BJ (cell line): Measurements from ENCODE around the gene JOSD2. TPM values are rescaled to one million over a fixed set of nuclear protein-coding genes. Genes with fewer than 3 reads are reported as not detected.
A peak's percentile ranks its signal among the peaks of the same experiment; 100 is the strongest.

ENCODE experiments used
- CTCF ChIA-PET: fragments of 350-600 bp; formaldehyde crosslinking; extraction: SDS; loops from one replicate; lab custom pipeline; 2021; ENCODE audit warnings: antibody characterized with exemption, inconsistent platforms; lab: Yijun Ruan, JAX
- POLR2A ChIA-PET: fragments of 300-600 bp; sonication (Branson Sonifier 250); formaldehyde crosslinking; extraction: SDS; loops from one replicate; lab custom pipeline; 2021; ENCODE audit warnings: antibody characterized with exemption; lab: Charles Lee
- DNase-seq: peaks from one replicate; pipeline ENCODE4 v3.0.0-alpha.2; 2011; ENCODE audit warnings: low read depth
- H3K27me3 ChIP-seq: 2 replicates; pipeline ENCODE4 v1.6.0; 2011; ENCODE audit warnings: low read length; ENCODE audit not compliant: control insufficient read depth, insufficient read depth
- H3K36me3 ChIP-seq: 2 replicates; pipeline ENCODE4 v1.5.1; 2011; ENCODE audit warnings: low read length; ENCODE audit not compliant: control insufficient read depth, insufficient read depth
- H3K4me3 ChIP-seq: 2 replicates; pipeline ENCODE4 v1.5.1; 2011; ENCODE audit warnings: low read depth, mild to moderate bottlenecking, control low read depth, low read length
- polyA plus RNA-seq: library from polyadenylated mRNA; depleted of rRNA; stranded (reverse); fragments of >200 nt; gene quantifications from 2 replicates; pipeline ENCODE4 v1.2.3, GENCODE V29; 2011
- TF ChIP-seq, protein P1 (sequence below): IDR thresholded peaks from 2 replicates; pipeline ENCODE4 v1.5.1; 2011; ENCODE audit warnings: low read depth, mild to moderate bottlenecking, control low read depth, inconsistent platforms, low read length, moderate library complexity; ENCODE audit not compliant: insufficient read depth

Gene JOSD2
- polyA plus RNA-seq, 1 experiment: 44.9 TPM

- POLR2A ChIA-PET: no interaction called here
- no peaks in the 10 kb centered on the region for H3K27me3 ChIP-seq
- no peak for DNase-seq
- TF ChIP-seq, protein P1, sequence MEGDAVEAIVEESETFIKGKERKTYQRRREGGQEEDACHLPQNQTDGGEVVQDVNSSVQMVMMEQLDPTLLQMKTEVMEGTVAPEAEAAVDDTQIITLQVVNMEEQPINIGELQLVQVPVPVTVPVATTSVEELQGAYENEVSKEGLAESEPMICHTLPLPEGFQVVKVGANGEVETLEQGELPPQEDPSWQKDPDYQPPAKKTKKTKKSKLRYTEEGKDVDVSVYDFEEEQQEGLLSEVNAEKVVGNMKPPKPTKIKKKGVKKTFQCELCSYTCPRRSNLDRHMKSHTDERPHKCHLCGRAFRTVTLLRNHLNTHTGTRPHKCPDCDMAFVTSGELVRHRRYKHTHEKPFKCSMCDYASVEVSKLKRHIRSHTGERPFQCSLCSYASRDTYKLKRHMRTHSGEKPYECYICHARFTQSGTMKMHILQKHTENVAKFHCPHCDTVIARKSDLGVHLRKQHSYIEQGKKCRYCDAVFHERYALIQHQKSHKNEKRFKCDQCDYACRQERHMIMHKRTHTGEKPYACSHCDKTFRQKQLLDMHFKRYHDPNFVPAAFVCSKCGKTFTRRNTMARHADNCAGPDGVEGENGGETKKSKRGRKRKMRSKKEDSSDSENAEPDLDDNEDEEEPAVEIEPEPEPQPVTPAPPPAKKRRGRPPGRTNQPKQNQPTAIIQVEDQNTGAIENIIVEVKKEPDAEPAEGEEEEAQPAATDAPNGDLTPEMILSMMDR: no peak
- CTCF ChIA-PET: no interaction called here
- no peak overlapping the region for H3K4me3 ChIP-seq
- no peaks in the 10 kb centered on the region for H3K36me3 ChIP-seq
Observed at GRCh38 chr19:50468818-50469217, 42.2 kb downstream of the JOSD2 start.

DNA sequence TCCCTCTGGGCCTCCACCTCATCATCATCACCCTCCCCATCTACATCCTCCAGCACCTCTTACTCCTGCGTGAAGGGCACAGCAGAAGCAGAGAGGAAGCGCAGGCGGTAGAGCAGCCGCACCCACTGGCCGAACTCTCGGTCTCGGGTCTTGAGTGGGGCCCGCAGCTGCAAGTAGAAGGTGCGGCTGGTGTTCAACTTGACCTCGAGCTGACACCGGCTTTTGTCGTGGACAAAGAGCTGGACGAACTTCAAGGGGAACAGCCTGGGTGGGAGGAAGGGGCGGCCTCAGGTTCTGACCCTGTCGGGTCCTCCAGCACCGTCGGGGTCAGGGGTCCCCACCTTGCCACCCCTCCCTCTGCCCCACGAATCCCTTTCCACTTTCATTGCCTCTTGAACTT is 43.4 kb downstream of the JOSD2 start:
- Histone ChIP-seq H3K27me3 (no peaks in the 10 kb centered on the region), H3K36me3 (no peaks in the 10 kb centered on the region), H3K4me3 (no peak overlapping the region)
- CTCF ChIA-PET: interaction anchor here (0.9 to 7.8 kb wide), 2 partner anchors 99 to 111 kb away, joined by 3 to 79 read pairs; no protein-coding TSS in a partner anchor
- TF ChIP-seq, protein P1: no peak
- POLR2A ChIA-PET: no interaction called here
- no peak for DNase-seq

DNA sequence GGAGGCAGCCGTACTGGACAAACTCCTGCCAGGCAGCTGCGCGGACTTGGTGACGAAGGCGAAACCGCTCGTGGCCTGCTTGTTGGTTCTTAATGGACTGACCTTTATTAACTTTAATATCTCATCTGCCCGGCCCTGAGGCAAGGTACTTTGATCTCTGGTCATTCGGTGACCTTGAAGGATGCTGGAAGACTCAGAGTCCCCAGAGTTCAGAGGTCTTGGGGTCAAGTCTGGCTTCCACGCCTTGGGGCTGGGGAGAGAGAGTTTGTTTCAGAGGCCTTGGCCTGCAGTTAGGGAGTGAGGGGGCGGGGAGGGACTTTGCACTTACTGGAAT is 44.3 kb downstream of the JOSD2 start:
- CTCF ChIA-PET: interaction anchor here (0.7 to 7.8 kb wide), 5 partner anchors 8 to 110 kb away, joined by 3 to 82 read pairs (median 8); partner anchors contain the start of gene NAPSA
- POLR2A ChIA-PET: no interaction called here
- no peak overlapping the region for H3K4me3 ChIP-seq
- no peak for DNase-seq
- H3K36me3 ChIP-seq: no peaks in the 10 kb centered on the region
- TF ChIP-seq, protein P1: no peak
- H3K27me3 ChIP-seq: no peaks in the 10 kb centered on the region

GRCh38 chr19:50465986-50466705 is 44.8 kb downstream of the JOSD2 start:
- H3K4me3 ChIP-seq: no peak overlapping the region

GRCh38 chr19:50465000-50465399 is 46.0 kb downstream of the JOSD2 start:
- Histone ChIP-seq H3K27me3 (no peaks in the 10 kb centered on the region), H3K4me3 (no peak overlapping the region), H3K36me3 (no peaks in the 10 kb centered on the region)
- TF ChIP-seq, protein P1: no peak
- DNase-seq: no peak
- CTCF ChIA-PET: interaction anchor here (1.1 to 7.8 kb wide), 3 partner anchors 98 to 112 kb away, joined by 4 to 82 read pairs (median 79); partner anchors contain the start of gene NAPSA
- POLR2A ChIA-PET: no interaction called here

More at GRCh38 chr19:50465986-50466705, 44.8 kb downstream of the JOSD2 start:
- TF ChIP-seq, protein P1: peak; percentile 38
- no peak for DNase-seq
- ChIA-PET CTCF (interaction anchor here (0.7 to 7.8 kb wide), 6 partner anchors 8 to 114 kb away, joined by 3 to 82 read pairs (median 6); partner anchors contain the start of gene NAPSA), POLR2A (no interaction called here)
- no peaks in the 10 kb centered on the region for H3K27me3 ChIP-seq
- no peaks in the 10 kb centered on the region for H3K36me3 ChIP-seq
